ENCODE results near the gene C22orf15.

C22orf15 gene

GRCh38 chr22:23789121-23789520 lies 26.3 kb downstream of the C22orf15 start:
- DNase-seq (ENCODE audit: low read depth): no peak

GRCh38 chr22:23789638-23790037 lies 26.8 kb downstream of the C22orf15 start:
- DNase-seq (ENCODE audit: low read depth): no peak

GRCh38 chr22:23790819-23791737 lies 28.3 kb downstream of the C22orf15 start:
- no peak for DNase-seq (ENCODE audit: low read depth)

GRCh38 chr22:23791738-23792645 lies 29.2 kb downstream of the C22orf15 start:
- DNase-seq (ENCODE audit: low read depth): no peak

DNA sequence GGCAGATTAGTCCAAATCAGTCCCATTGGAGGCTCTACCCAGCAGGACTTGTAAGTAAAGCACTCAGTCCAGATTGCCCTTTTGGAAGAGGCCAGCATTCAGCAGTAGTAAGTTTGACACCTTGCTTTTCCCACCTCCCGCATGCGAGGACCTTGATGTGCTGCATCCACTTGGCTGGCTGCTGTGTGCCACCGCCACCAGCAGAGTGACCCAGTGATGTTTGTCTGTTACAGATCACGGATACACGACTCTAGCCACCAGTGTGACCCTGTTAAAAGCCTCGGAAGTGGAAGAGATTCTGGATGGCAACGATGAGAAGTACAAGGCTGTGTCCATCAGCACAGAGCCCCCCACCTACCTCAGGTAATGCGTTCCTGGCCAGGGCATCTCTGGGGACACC lies 30.5 kb downstream of the C22orf15 start:
- DNase-seq (ENCODE audit: low read depth): no peak

GRCh38 chr22:23796461-23796860 lies 33.7 kb downstream of the C22orf15 start:
- DNase-seq (ENCODE audit: low read depth): no peak

GRCh38 chr22:23800297-23801237 lies 37.8 kb downstream of the C22orf15 start:
- no peak for DNase-seq (ENCODE audit: low read depth)

- no peak for DNase-seq (ENCODE audit: low read depth)
Measured at GRCh38 chr22:23801238-23801821, 38.5 kb downstream of the C22orf15 start.

DNA sequence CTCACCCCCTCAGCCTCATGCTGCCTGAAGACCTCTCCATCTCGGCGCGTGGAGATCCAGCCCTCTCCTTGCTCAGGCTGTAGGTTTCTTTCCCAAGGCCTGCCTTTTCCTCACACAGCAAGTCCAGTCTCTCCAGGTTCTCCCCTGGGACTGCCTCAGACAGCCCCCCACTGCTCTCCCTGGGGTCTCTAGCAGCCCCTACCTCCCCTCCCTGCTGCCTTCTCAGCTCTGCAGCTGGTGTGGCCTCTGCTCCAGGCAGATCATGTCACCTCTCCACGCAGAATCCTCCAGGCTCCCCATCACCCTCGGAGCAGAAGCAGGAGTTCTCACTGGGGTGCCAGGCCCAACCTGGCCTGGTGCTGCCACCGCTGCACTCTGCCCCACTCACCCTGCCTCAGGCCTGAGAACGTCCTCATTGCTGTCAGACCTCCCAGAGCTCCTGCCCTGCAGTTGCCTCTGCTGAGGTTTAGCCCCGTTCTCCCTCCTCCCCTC lies 39.1 kb downstream of the C22orf15 start:
- DNase-seq (ENCODE audit: low read depth): no peak

DNA sequence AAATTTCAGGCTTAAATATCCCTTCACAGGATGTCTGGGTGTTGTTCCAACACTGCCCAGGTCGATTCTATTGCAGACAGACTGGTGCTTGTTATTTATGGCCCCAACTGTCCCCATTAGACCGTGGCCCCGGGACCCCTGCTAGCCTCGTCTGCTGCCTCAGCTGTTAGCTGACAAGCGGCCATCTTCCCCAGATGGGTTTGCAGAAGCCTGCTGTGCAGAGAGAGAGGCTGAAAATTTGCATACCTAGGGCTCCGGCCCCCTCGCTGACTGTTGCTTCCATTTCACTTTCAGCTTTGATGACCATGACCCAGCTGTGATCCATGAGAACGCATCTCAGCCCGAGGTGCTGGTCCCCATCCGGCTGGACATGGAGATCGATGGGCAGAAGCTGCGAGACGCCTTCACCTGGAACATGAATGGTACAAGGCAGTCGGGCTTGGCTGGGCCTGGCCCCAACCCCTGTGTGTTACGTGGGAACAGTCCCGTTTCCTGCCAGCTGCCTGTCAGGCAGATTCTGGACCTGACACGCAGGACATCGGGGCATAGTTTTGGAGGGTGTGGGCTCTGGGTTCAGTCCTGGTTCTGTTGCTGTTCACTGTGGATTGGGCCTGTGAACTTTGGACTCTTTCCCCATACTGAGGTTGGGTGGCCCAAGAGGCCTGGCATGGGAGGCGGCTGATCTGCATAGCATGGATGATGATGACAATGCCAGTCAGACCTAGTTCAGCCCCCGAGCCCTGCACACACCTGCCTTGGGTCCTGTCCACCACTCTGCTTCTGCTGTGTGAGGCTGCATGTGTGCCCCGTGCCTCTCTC lies 40.4 kb downstream of the C22orf15 start:
- no peak for DNase-seq (ENCODE audit: low read depth)

- no peak for DNase-seq (ENCODE audit: low read depth)
Measured at GRCh38 chr22:23804781-23805291, 42.0 kb downstream of the C22orf15 start.

- DNase-seq (ENCODE audit: low read depth): no peak
Measured at GRCh38 chr22:23806837-23807236, 44.0 kb downstream of the C22orf15 start.

GRCh38 chr22:23812378-23812777 lies 49.6 kb downstream of the C22orf15 start:
- DNase-seq (ENCODE audit: low read depth): no peak

Data from HS-27A (cell line).